HG02759 (cell line): ENCODE data around the gene PALMD.

ENCODE experiments used
- ATAC-seq: cut with Tn5 transposase; IDR thresholded peaks from one replicate; pipeline ENCODE4 v1.9.1; 2021; ENCODE audit warnings: mild to moderate bottlenecking, moderate library complexity; ENCODE audit not compliant: unreplicated experiment

Gene PALMD

GRCh38 chr1:99738858-99739465 lies 93.0 kb downstream of the PALMD start:
- no peak for ATAC-seq

- no peak for ATAC-seq
Measured at GRCh38 chr1:99740141-99740540, 94.2 kb downstream of the PALMD start.
